Neuronal stem cell (in vitro differentiated cells): ENCODE measurements around the gene CREB5.
"Not testable (repeated sequence)": the region's sequence is repeated elsewhere in the genome, so short reads cannot be mapped to it uniquely, and the experiment has no call there.

Experiments
- DNase-seq: peaks from one replicate; pipeline ENCODE4 v3.0.0-alpha.2; 2013; ENCODE audit warnings: low spot score
- H2AFZ ChIP-seq: one replicate; pipeline ENCODE4 v1.6.1; 2013; ENCODE audit warnings: mild to moderate bottlenecking, low read length, inconsistent platforms
- H2AK5ac ChIP-seq: 2 replicates; pipeline ENCODE4 v1.6.1; 2013; ENCODE audit warnings: low read depth, mild to moderate bottlenecking, inconsistent platforms, low read length, moderate library complexity, mixed read lengths
- H2BK120ac ChIP-seq: 2 replicates; pipeline ENCODE4 v1.6.1; 2013; ENCODE audit warnings: low read depth, mild to moderate bottlenecking, inconsistent platforms, low read length, moderate library complexity, mixed read lengths
- H2BK12ac ChIP-seq: one replicate; pipeline ENCODE4 v1.6.1; 2013; ENCODE audit warnings: low read length, inconsistent platforms
- H2BK15ac ChIP-seq: 2 replicates; pipeline ENCODE4 v1.6.1; 2013; ENCODE audit warnings: mild to moderate bottlenecking, low read length, inconsistent platforms, mixed read lengths
- H2BK5ac ChIP-seq: one replicate; pipeline ENCODE4 v1.6.1; 2013; ENCODE audit warnings: inconsistent platforms, mild to moderate bottlenecking, low read length, moderate library complexity
- H3K14ac ChIP-seq: one replicate; pipeline ENCODE4 v1.6.1; 2013; ENCODE audit warnings: low read length, inconsistent platforms
- H3K18ac ChIP-seq: 2 replicates; pipeline ENCODE4 v1.6.1; 2013; ENCODE audit warnings: low read length, inconsistent platforms
- H3K23ac ChIP-seq: 2 replicates; pipeline ENCODE4 v1.6.1; 2013; ENCODE audit warnings: low read depth, mild to moderate bottlenecking, mixed read lengths, low read length, inconsistent platforms; ENCODE audit not compliant: poor library complexity
- H3K27ac ChIP-seq: replicated peaks from 3 replicates; pipeline ENCODE4 v1.5.1; 2013; ENCODE audit warnings: low read length, inconsistent platforms
- H3K27me3 ChIP-seq, 3 experiments: 2 replicates each; pipeline ENCODE4 v1.6.1; 2013; ENCODE audit warnings: low read length in 3 of 3, mild to moderate bottlenecking in 2 of 3, inconsistent platforms in 1 of 3, low read depth in 1 of 3, mixed read lengths in 1 of 3, moderate library complexity in 1 of 3; ENCODE audit not compliant: control insufficient read depth in 3 of 3, insufficient read depth in 3 of 3
- H3K36me3 ChIP-seq, 2 donors: replicated peaks in 1 of 2; 2 replicates each; pipeline ENCODE4 v1.6.1; 2013; ENCODE audit warnings: low read length in 2 of 2; ENCODE audit not compliant: control insufficient read depth in 2 of 2, insufficient read depth in 2 of 2
- H3K4ac ChIP-seq: 2 replicates; pipeline ENCODE4 v1.6.1; 2013; ENCODE audit warnings: inconsistent platforms, mild to moderate bottlenecking, low read length, moderate library complexity
- H3K4me1 ChIP-seq, 2 donors: 1 replicate in 1 of 2; 2 replicates in 1 of 2; pipeline ENCODE4 v1.6.1; 2013; ENCODE audit warnings: low read length in 2 of 2, low read depth in 1 of 2; ENCODE audit not compliant: control insufficient read depth in 2 of 2, insufficient read depth in 1 of 2
- H3K4me2 ChIP-seq: one replicate; pipeline ENCODE4 v1.6.1; 2013; ENCODE audit warnings: mild to moderate bottlenecking, low read length, inconsistent platforms; ENCODE audit not compliant: insufficient read depth, poor library complexity, severe bottlenecking
- H3K4me3 ChIP-seq, 2 donors: 2 replicates each; pipeline ENCODE4 v1.5.1; 2013; ENCODE audit warnings: low read length in 2 of 2, mild to moderate bottlenecking in 2 of 2, inconsistent platforms in 1 of 2, moderate library complexity in 1 of 2
- H3K79me1 ChIP-seq: one replicate; pipeline ENCODE4 v1.6.1; 2013; ENCODE audit warnings: low read depth, mild to moderate bottlenecking, inconsistent platforms, low read length, moderate library complexity
- H3K9ac ChIP-seq: one replicate; pipeline ENCODE4 v1.6.1; 2013; ENCODE audit warnings: mild to moderate bottlenecking, low read depth, low read length, inconsistent platforms; ENCODE audit not compliant: poor library complexity
- H3K9me3 ChIP-seq, 2 donors: replicated peaks in 1 of 2; 2 replicates each; pipeline versions ENCODE3 to v1.6.1; 2013; ENCODE audit warnings: low read length in 2 of 2, mild to moderate bottlenecking in 2 of 2, inconsistent platforms in 1 of 2, low read depth in 1 of 2, mixed read lengths in 1 of 2, moderate library complexity in 1 of 2; ENCODE audit not compliant: control insufficient read depth in 2 of 2, insufficient read depth in 1 of 2
- H4K8ac ChIP-seq: one replicate; pipeline ENCODE4 v1.6.1; 2013; ENCODE audit warnings: low read depth, mild to moderate bottlenecking, inconsistent platforms, low read length, moderate library complexity
- H4K91ac ChIP-seq: one replicate; pipeline ENCODE4 v1.6.1; 2013; ENCODE audit warnings: low read length, low read depth, mild to moderate bottlenecking, inconsistent platforms; ENCODE audit not compliant: poor library complexity
- WGBS, 2 donors: extraction: QIAGEN DNeasy Blood & Tissue Kit; methylation state at CpG; one replicate each; pipeline ENCODE4 v1.1.7; 2013; ENCODE audit warnings: missing lambda C conversion rate in 2 of 2, mixed read lengths in 1 of 2; ENCODE audit not compliant: insufficient read length in 2 of 2, insufficient replicate concordance in 1 of 2; ENCODE audit errors: extremely low coverage in 2 of 2; 5-methylcytosine and 5-hydroxymethylcytosine counted together

The CREB5 gene

DNA sequence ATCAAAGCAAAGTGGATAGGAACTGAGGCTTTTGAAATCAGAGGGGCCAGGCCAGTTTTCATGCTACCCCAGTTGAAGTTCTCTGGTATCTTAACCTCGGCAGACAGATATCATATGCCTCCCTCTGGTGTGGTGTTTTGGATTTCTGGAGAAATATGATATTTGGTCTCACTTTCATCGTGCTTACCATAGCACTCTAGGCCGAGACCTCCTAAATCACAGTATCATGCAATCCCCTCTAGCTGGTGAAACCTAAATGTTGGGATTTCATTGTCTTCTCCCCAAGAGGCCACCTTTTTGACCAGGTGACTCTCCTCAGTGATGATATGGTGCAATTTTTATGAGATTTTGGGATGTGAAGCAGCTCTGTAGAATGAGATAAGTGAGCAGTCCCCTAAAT, 183.5 kb downstream of the CREB5 start:
- Histone ChIP-seq H3K27ac (no peak overlapping the region), H2BK15ac (no peak overlapping the region), H2BK5ac (no peak overlapping the region), H2AFZ (no peak overlapping the region), H3K4me1 (no peaks in the 10 kb centered on the region), H3K4ac (no peak overlapping the region), H2BK12ac (no peak overlapping the region), H2BK120ac (no peak overlapping the region), H3K14ac (no peak overlapping the region), H3K27me3 (no peaks in the 10 kb centered on the region), H3K4me3 (no peak overlapping the region), H3K23ac (no peak overlapping the region), H2AK5ac (no peak overlapping the region), H3K18ac (no peak overlapping the region), H3K9me3 (no peaks in the 10 kb centered on the region), H3K79me1 (no peaks in the 10 kb centered on the region), H4K8ac (no peak overlapping the region), H3K9ac (no peak overlapping the region), H3K4me2 (no peak overlapping the region), H3K36me3 (no peaks in the 10 kb centered on the region), H4K91ac (no peak overlapping the region)
- no CpG with 5 or more reads among the region's 3 CpGs for WGBS, 2 donors
- DNase-seq = no peak

GRCh38 chr7:28596245-28596935, 184.1 kb downstream of the CREB5 start:
- Histone ChIP-seq H3K27me3 (no peaks in the 10 kb centered on the region), H3K4me1 (no peaks in the 10 kb centered on the region), H2BK120ac (no peak overlapping the region), H3K4me3 (no peak overlapping the region), H4K91ac (no peak overlapping the region), H3K18ac (no peak overlapping the region), H4K8ac (no peak overlapping the region), H3K14ac (no peak overlapping the region), H3K79me1 (no peaks in the 10 kb centered on the region), H3K4ac (no peak overlapping the region), H3K23ac (no peak overlapping the region), H3K36me3 (no peaks in the 10 kb centered on the region), H3K9me3 (no peaks in the 10 kb centered on the region), H3K4me2 (no peak overlapping the region), H3K9ac (no peak overlapping the region), H2AK5ac (no peak overlapping the region), H2BK12ac (no peak overlapping the region), H2AFZ (no peak overlapping the region), H3K27ac (no peak overlapping the region), H2BK5ac (no peak overlapping the region), H2BK15ac (no peak overlapping the region)
- DNase-seq = no peak
- WGBS, 2 donors = no CpG with 5 or more reads among the region's 2 CpGs

DNA sequence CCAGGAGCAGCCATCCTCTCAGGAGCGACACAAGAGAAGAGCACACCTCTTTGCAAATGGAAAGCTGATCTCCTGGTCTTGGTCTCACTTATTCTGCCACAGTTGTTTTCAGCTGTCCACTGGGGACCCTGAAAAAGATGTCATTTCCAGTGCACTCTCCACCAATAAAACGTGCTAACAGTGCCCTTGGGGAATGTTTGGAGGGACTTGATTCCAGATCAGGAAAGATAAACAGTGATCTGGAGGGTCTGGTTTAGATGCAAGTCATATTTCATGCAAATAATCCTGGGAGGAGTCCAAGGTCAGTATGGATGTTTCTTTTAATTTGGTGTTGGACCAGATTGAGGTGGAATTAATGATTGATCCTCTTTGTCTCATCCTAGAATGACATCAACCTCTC, 185.0 kb downstream of the CREB5 start:
- Histone ChIP-seq H3K27ac (no peak overlapping the region), H3K4me3 (no peak overlapping the region), H2BK12ac (no peak overlapping the region), H3K4me2 (no peak overlapping the region), H2AK5ac (no peak overlapping the region), H3K14ac (no peak overlapping the region), H3K36me3 (no peaks in the 10 kb centered on the region), H3K27me3 (no peaks in the 10 kb centered on the region), H3K4ac (no peak overlapping the region), H3K23ac (no peak overlapping the region), H3K9ac (no peak overlapping the region), H2BK15ac (no peak overlapping the region), H4K8ac (no peak overlapping the region), H3K79me1 (no peaks in the 10 kb centered on the region), H3K9me3 (no peaks in the 10 kb centered on the region), H2BK120ac (no peak overlapping the region), H2BK5ac (no peak overlapping the region), H4K91ac (no peak overlapping the region), H3K4me1 (no peaks in the 10 kb centered on the region), H3K18ac (no peak overlapping the region), H2AFZ (no peak overlapping the region)
- no CpG with 5 or more reads among the region's 2 CpGs for whole genome bisulfite sequencing, 2 donors
- no peak for DNase-seq

DNA sequence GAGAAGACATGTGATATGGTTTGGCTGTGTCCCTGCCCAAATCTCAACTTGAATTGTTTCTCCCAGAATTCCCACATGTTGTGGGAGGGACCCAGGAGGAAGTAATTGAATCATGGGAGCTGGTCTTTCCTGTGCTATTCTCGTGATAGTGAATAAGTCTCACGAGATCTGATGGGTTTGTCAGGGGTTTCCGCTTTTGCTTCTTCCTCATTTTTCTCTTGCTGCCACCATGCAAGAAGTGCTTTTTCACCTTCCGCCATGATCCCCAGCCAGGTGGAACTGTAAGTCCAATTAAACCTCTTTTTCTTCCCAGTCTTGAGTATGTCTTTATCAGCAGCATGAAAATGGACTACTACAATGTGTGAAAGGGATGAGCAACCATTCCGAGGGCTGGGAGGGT, 185.7 kb downstream of the CREB5 start:
- DNase-seq, H3K79me1 ChIP-seq, H2AFZ ChIP-seq, H3K4me2 ChIP-seq, H3K4ac ChIP-seq, H3K9me3 ChIP-seq, H2AK5ac ChIP-seq, H3K4me1 ChIP-seq, H2BK120ac ChIP-seq, H3K36me3 ChIP-seq, H4K91ac ChIP-seq, H3K18ac ChIP-seq, H3K9ac ChIP-seq, H2BK12ac ChIP-seq, H3K14ac ChIP-seq, H3K27me3 ChIP-seq, H2BK5ac ChIP-seq, H3K4me3 ChIP-seq, H3K23ac ChIP-seq, H4K8ac ChIP-seq, H2BK15ac ChIP-seq, H3K27ac ChIP-seq: not testable (repeated sequence)
- WGBS, 2 donors = no CpG with 5 or more reads among the region's 5 CpGs
